GM23248 (cell line): ENCODE results near the gene SEMA4A. TPM values are rescaled to one million over a fixed set of nuclear protein-coding genes. Genes with fewer than 3 reads are reported as not detected.

Source experiments
- DNase-seq: peaks from one replicate; pipeline ENCODE4 v3.0.0-alpha.2; 2015
- H2AFZ ChIP-seq: fragments of 200-600 bp; sonication (generic); 2 replicates; pipeline ENCODE4 v1.6.1; 2016; ENCODE audit warnings: antibody characterized with exemption
- H3F3A ChIP-seq: fragments of 200-600 bp; sonication (generic); 2 replicates; pipeline ENCODE4 v1.6.1; 2016; ENCODE audit warnings: mild to moderate bottlenecking, antibody characterized with exemption, mixed run types; ENCODE audit not compliant: insufficient read depth
- H3K27ac ChIP-seq: fragments of 200-600 bp; sonication (generic); 2 replicates; pipeline ENCODE4 v1.5.1; 2016; ENCODE audit warnings: mild to moderate bottlenecking
- H3K27me3 ChIP-seq: fragments of 200-600 bp; sonication (generic); replicated peaks from 2 replicates; pipeline ENCODE4 v1.6.1; 2016; ENCODE audit warnings: mild to moderate bottlenecking; ENCODE audit not compliant: insufficient read depth
- H3K36me3 ChIP-seq: fragments of 200-600 bp; sonication (generic); 2 replicates; pipeline ENCODE4 v1.6.1; 2016; ENCODE audit warnings: low read depth, mild to moderate bottlenecking
- H3K4me1 ChIP-seq: fragments of 200-600 bp; sonication (generic); 2 replicates; pipeline ENCODE4 v1.6.1; 2016; ENCODE audit warnings: mild to moderate bottlenecking; ENCODE audit not compliant: insufficient read depth
- H3K4me2 ChIP-seq: fragments of 200-600 bp; sonication (generic); one replicate; pipeline ENCODE4 v1.6.1; 2016; ENCODE audit warnings: mild to moderate bottlenecking; ENCODE audit not compliant: unreplicated experiment
- H3K4me3 ChIP-seq: fragments of 200-600 bp; sonication (generic); 2 replicates; pipeline ENCODE4 v1.5.1; 2016; ENCODE audit warnings: mild to moderate bottlenecking
- H3K79me2 ChIP-seq: fragments of 200-600 bp; sonication (generic); 2 replicates; pipeline ENCODE4 v1.6.1; 2016; ENCODE audit warnings: mild to moderate bottlenecking; ENCODE audit not compliant: insufficient read depth
- H3K9ac ChIP-seq: fragments of 200-600 bp; sonication (generic); 2 replicates; pipeline ENCODE4 v1.6.1; 2016; ENCODE audit warnings: mild to moderate bottlenecking
- H3K9me2 ChIP-seq: fragments of 200-600 bp; sonication (generic); 2 replicates; pipeline ENCODE4 v1.6.1; 2016; ENCODE audit warnings: mixed run types, mild to moderate bottlenecking, moderate library complexity; ENCODE audit not compliant: insufficient read depth
- H3K9me3 ChIP-seq: fragments of 200-600 bp; sonication (generic); one replicate; pipeline ENCODE4 v1.6.1; 2017; ENCODE audit warnings: low read depth
- H4K20me1 ChIP-seq: fragments of 200-600 bp; sonication (generic); 2 replicates; pipeline ENCODE4 v1.6.0; 2016; ENCODE audit not compliant: insufficient read depth
- EZH2 ChIP-seq: fragments of 200-600 bp; sonication (generic); IDR thresholded peaks from 2 replicates; pipeline ENCODE4 v1.6.1; 2018; ENCODE audit warnings: antibody characterized with exemption, mild to moderate bottlenecking; ENCODE audit not compliant: insufficient read depth, poor library complexity, severe bottlenecking
- EZH2phosphoT487 ChIP-seq: fragments of 200-600 bp; sonication (generic); IDR thresholded peaks from 2 replicates; pipeline ENCODE4 v1.6.1; 2018; ENCODE audit warnings: antibody characterized with exemption, moderate library complexity, mild to moderate bottlenecking, low read depth; ENCODE audit not compliant: insufficient read depth
- WGBS, 2 experiments: methylation state at CpG; one replicate each; pipeline ENCODE4 v1.1.6; 2015 to 2017; ENCODE audit warnings: low lambda C conversion rate in 2 of 2, low coverage in 1 of 2; ENCODE audit errors: missing lambda C conversion rate in 2 of 2; 5-methylcytosine and 5-hydroxymethylcytosine counted together
- in situ Hi-C: fragments of 300-500 bp; cut with MboI; formaldehyde crosslinking; loops from 2 replicates; pipeline ENCODE4 v1.15.0; 2020
- polyA plus RNA-seq: library from polyadenylated mRNA; unstranded; fragments of >200 nt; fragmentation: Nextera tagmentation; extraction: Ambion mirVana; gene quantifications from 2 replicates; pipeline ENCODE4 v1.2.1, GENCODE V29; 2016
- total RNA-seq: library from RNA; depleted of rRNA; stranded (reverse); fragments of >200 nt; shearing (Covaris generic); gene quantifications from 2 replicates; pipeline ENCODE4 v1.2.3, GENCODE V29; 2014

Gene SEMA4A
- total and polyA plus RNA-seq, 2 experiments from 2014 or later = 0.35 to 1.1 TPM

GRCh38 chr1:156111355-156111962 is 41.9 kb upstream of the SEMA4A start:
- no peak for DNase-seq
- no peaks in the 10 kb centered on the region for H3K27me3 ChIP-seq
- peaks cover 24% of the 10 kb centered on the region for H3K4me1 ChIP-seq
- TF ChIP-seq EZH2phosphoT487 = no peak
- no peak for TF ChIP-seq EZH2
- in situ Hi-C loops = no loop called here
- H3K9ac ChIP-seq = no peak overlapping the region
- H2AFZ ChIP-seq = no peak overlapping the region
- peaks cover 27% of the 10 kb centered on the region for H3K79me2 ChIP-seq
- H3K9me2 ChIP-seq = no peaks in the 10 kb centered on the region
- 85 to 87% methylated on average over 4 of the region's 4 CpGs for WGBS, 2 experiments
- H4K20me1 ChIP-seq = no peaks in the 10 kb centered on the region
- H3F3A ChIP-seq = peaks cover 15% of the 10 kb centered on the region
- H3K9me3 ChIP-seq = no peaks in the 10 kb centered on the region
- peaks cover 10% of the 10 kb centered on the region; the same call in 1 of the 2 replicates for H3K36me3 ChIP-seq
- H3K4me2 ChIP-seq = no peak overlapping the region
- H3K4me3 ChIP-seq = no peak overlapping the region
- H3K27ac ChIP-seq = no peak overlapping the region

DNA sequence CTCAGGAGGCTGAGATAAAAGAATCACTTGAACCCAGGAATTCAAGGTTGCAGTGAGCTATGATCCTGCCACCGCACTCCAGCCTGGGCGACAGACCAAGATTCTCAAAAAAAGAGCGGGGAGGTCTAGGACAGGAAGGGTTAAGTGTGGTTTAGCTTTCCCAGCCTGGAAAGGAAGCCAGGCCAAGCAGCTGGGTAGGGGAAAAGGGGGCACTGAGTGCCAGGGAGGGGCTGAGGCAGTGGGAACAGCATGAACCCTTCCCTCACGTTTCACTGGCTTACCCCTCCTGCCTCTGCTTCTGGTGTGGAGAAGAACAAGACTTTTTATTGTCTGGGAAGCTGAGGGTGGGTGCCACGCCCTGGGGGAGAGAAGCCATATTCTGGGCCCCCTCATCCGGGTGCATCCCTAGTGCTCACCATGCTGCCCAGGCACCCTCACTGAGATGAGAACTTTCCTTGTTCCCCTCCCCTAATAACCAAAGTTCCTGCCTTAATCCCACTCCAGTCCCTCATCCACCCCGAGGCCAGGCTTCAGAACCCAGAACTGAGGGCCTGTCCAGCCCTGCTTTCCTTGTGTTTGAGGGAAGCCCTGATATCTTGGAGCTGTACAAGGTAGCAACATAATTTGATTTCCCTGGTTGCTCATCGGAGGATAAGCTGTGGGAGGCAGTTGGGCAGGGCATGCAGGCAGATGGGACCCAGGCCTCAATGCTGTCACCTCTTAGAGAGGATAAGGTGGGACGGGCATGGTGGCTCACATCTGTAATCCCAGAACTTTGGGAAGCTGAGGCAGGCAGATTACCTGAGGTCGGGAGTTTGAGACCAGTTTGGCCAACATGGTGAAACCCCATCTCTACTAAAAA is 40.9 kb upstream of the SEMA4A start:
- Histone ChIP-seq H3K9me3 (no peaks in the 10 kb centered on the region), H2AFZ (no peak overlapping the region), H3K4me3 (no peak overlapping the region), H3K36me3 (peaks cover 10% of the 10 kb centered on the region; the same call in 1 of the 2 replicates), H3K9ac (peak overlapping the region; percentile 100), H3K4me1 (peaks cover 17% of the 10 kb centered on the region), H3K27ac (peak overlapping the region; percentile 100), H3K79me2 (peaks cover 37% of the 10 kb centered on the region), H3F3A (peaks cover 24% of the 10 kb centered on the region), H4K20me1 (no peaks in the 10 kb centered on the region), H3K9me2 (no peaks in the 10 kb centered on the region), H3K27me3 (no peaks in the 10 kb centered on the region), H3K4me2 (no peak overlapping the region)
- no peak for DNase-seq
- in situ Hi-C loops = no loop called here
- 59% methylated on average over 10 of the region's 10 CpGs for WGBS, 2 experiments
- TF ChIP-seq EZH2 (no peak), EZH2phosphoT487 (no peak)

GRCh38 chr1:156113282-156113950 is 40.0 kb upstream of the SEMA4A start:
- Histone ChIP-seq H3K27ac (peak overlapping the region; percentile 100), H3K79me2 (peaks cover 46% of the 10 kb centered on the region), H3K9ac (peak overlapping the region; percentile 100), H3K27me3 (no peaks in the 10 kb centered on the region), H3K36me3 (peaks cover 11% of the 10 kb centered on the region; the same call in 1 of the 2 replicates), H3K4me1 (peaks cover 17% of the 10 kb centered on the region), H3K9me3 (no peaks in the 10 kb centered on the region), H3K9me2 (no peaks in the 10 kb centered on the region), H2AFZ (no peak overlapping the region), H3F3A (peaks cover 33% of the 10 kb centered on the region), H3K4me3 (peak overlapping the region; percentile 100), H3K4me2 (peak overlapping the region; percentile 78), H4K20me1 (peaks cover 5% of the 10 kb centered on the region; the same call in 1 of the 2 replicates)
- TF ChIP-seq EZH2 (no peak), EZH2phosphoT487 (no peak)
- 24 to 25% methylated on average over 4 of the region's 4 CpGs for whole genome bisulfite sequencing, 2 experiments
- DNase-seq = peak; percentile 80
- in situ Hi-C loops = no loop called here

GRCh38 chr1:156114101-156114918 is 39.1 kb upstream of the SEMA4A start, which contains the start of gene LMNA:
LMNA (plus strand) TSS chr1:156114711; CDS start chr1:156114919, 208 bp downstream.
- no peak within 1 kb of the TSS for H2AFZ ChIP-seq
- peaks cover 42% of the 10 kb centered on the region for H3F3A ChIP-seq
- TF ChIP-seq EZH2 (no peak), EZH2phosphoT487 (no peak)
- H3K9me3 ChIP-seq = no peaks in the 10 kb centered on the region
- peak within 1 kb of the TSS; percentile 100 for H3K27ac ChIP-seq
- peaks cover 9% of the 10 kb centered on the region; the same call in 1 of the 2 replicates for H4K20me1 ChIP-seq
- H3K9ac ChIP-seq = peak within 1 kb of the TSS; percentile 100
- H3K4me1 ChIP-seq = peaks cover 21% of the 10 kb centered on the region
- peaks cover 14% of the 10 kb centered on the region; the same call in 1 of the 2 replicates for H3K36me3 ChIP-seq
- in situ Hi-C loops = no loop called here
- peak within 1 kb of the TSS; percentile 98 for H3K4me2 ChIP-seq
- peaks cover 55% of the 10 kb centered on the region for H3K79me2 ChIP-seq
- WGBS, 2 experiments = 1% methylated on average over 30 to 37 of the region's 37 CpGs
- H3K27me3 ChIP-seq = no peaks in the 10 kb centered on the region
- no peaks in the 10 kb centered on the region for H3K9me2 ChIP-seq
- DNase-seq = peak; percentile 98
- peak within 1 kb of the TSS; percentile 100 for H3K4me3 ChIP-seq
